ENCODE results near the gene TSR3. TPM values are rescaled to one million over a fixed set of nuclear protein-coding genes. Genes with fewer than 3 reads are reported as not detected.

TSR3 gene
- polyA plus RNA-seq, 3 donors = 23.2 to 73.1 (median 48.2) TPM

DNA sequence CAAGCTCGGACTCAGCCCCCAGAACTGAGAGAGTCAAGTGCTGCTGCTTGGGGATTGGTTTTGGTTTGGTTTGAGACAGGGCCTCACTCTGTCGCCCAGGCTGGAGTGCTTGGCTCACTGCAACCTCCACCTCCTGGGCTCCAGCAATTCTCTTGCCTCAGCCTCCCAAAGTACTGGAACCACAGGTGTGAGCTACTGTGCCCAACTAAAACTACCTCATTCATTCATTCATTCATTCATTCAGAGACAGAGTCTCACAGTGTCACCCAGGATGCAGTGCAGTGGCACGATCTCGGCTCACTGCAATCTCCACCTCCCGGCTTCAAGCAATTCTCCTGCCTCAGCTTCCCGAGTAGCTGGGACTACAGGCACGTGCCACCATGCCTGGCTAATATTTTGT lies 38.1 kb upstream of the TSR3 start:
- Mint-ChIP-seq H3K4me3 (no peak overlapping the region), H3K36me3 (peaks cover 49 to 74% of the 10 kb centered on the region in 2 donors), H3K27ac (no peak overlapping the region), H3K4me1 (no peaks in the 10 kb centered on the region), H3K27me3 (ENCODE audit: low read depth in 3 of 3) (no peaks in the 10 kb centered on the region), H3K9me3 (no peaks in the 10 kb centered on the region)
- no peaks in the 10 kb centered on the region for H3K9me3 ChIP-seq (replicated peaks in 1 of 2; ENCODE audit: control insufficient read depth in 1 of 2, insufficient read depth in 1 of 2, low read length in 2 of 2)
- WGBS (ENCODE audit: insufficient coverage) = 100% methylated on average over 1 of the region's 7 CpGs
- H3K4me2 ChIP-seq (replicated peaks; ENCODE audit: extremely low read depth, low read length, poor library complexity, severe bottlenecking) = no peak overlapping the region
- H3K4me1 ChIP-seq (ENCODE audit: control insufficient read depth in 1 of 2, insufficient read depth in 2 of 2, low read length in 2 of 2) = no peaks in the 10 kb centered on the region
- H3K36me3 ChIP-seq (replicated peaks in 1 of 2; ENCODE audit: control insufficient read depth in 1 of 2, insufficient read depth in 2 of 2, low read length in 2 of 2) = peaks cover 75 to 88% of the 10 kb centered on the region in 2 donors
- no peak overlapping the region for H2AFZ ChIP-seq (ENCODE audit: insufficient read depth, low read depth, low read length, poor library complexity, severe bottlenecking)
- no peak overlapping the region for H3K27ac ChIP-seq (ENCODE audit: low read depth in 1 of 2, low read length in 2 of 2)
- no peak overlapping the region for H3K9ac ChIP-seq (ENCODE audit: insufficient read depth, low read length, poor library complexity, severe bottlenecking)
- intact Hi-C loops (cut with micrococcal nuclease) = no loop called here
- TF ChIP-seq, protein P1, sequence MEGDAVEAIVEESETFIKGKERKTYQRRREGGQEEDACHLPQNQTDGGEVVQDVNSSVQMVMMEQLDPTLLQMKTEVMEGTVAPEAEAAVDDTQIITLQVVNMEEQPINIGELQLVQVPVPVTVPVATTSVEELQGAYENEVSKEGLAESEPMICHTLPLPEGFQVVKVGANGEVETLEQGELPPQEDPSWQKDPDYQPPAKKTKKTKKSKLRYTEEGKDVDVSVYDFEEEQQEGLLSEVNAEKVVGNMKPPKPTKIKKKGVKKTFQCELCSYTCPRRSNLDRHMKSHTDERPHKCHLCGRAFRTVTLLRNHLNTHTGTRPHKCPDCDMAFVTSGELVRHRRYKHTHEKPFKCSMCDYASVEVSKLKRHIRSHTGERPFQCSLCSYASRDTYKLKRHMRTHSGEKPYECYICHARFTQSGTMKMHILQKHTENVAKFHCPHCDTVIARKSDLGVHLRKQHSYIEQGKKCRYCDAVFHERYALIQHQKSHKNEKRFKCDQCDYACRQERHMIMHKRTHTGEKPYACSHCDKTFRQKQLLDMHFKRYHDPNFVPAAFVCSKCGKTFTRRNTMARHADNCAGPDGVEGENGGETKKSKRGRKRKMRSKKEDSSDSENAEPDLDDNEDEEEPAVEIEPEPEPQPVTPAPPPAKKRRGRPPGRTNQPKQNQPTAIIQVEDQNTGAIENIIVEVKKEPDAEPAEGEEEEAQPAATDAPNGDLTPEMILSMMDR (IDR thresholded peaks at IDR 0.05) = no peak
- H3K79me2 ChIP-seq (ENCODE audit: insufficient read depth, low read length) = no peaks in the 10 kb centered on the region
- H4K20me1 ChIP-seq (ENCODE audit: insufficient read depth, low read length) = peaks cover 53% of the 10 kb centered on the region
- no peak overlapping the region for H3K4me3 ChIP-seq (replicated peaks in 1 of 3; ENCODE audit: low read depth in 2 of 3, low read length in 3 of 3)
- H3K27me3 ChIP-seq (ENCODE audit: control insufficient read depth in 2 of 2, insufficient read depth in 2 of 2, low read length in 2 of 2) = no peaks in the 10 kb centered on the region
- no peak for DNase-seq

DNA sequence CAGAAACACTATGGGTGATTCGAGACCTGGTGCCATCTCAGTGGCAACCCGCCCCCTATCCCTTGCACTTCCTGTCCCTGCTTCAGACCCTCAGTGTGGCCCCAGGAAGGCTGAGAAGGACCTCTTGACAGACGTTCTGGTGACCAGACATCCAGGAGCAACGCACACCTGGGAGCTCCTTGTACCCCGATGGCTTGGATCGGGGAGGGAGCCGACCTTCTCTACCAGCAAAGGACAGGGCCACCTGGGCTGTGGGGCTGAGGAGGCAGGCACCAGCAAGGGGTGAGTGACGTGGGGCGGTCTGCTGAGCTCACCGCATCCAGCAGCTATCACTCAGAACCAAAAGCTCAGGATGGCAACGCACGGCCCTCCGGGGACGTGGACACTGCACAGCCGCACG lies 35.7 kb upstream of the TSR3 start:
- H3K4me3 Mint-ChIP-seq = no peak overlapping the region
- H3K36me3 Mint-ChIP-seq = peaks cover 40 to 78% of the 10 kb centered on the region in 2 donors
- H3K27ac Mint-ChIP-seq = no peak overlapping the region
- 98% methylated on average over 14 of the region's 16 CpGs for WGBS (ENCODE audit: insufficient coverage)
- H2AFZ ChIP-seq (ENCODE audit: insufficient read depth, low read depth, low read length, poor library complexity, severe bottlenecking) = no peak overlapping the region
- no peaks in the 10 kb centered on the region for H3K9me3 Mint-ChIP-seq
- H3K4me1 ChIP-seq (ENCODE audit: control insufficient read depth in 1 of 2, insufficient read depth in 2 of 2, low read length in 2 of 2) = no peaks in the 10 kb centered on the region
- H3K9me3 ChIP-seq (replicated peaks in 1 of 2; ENCODE audit: control insufficient read depth in 1 of 2, insufficient read depth in 1 of 2, low read length in 2 of 2) = no peaks in the 10 kb centered on the region
- no peaks in the 10 kb centered on the region for H3K4me1 Mint-ChIP-seq
- H3K9ac ChIP-seq (ENCODE audit: insufficient read depth, low read length, poor library complexity, severe bottlenecking) = no peak overlapping the region
- no peak overlapping the region for H3K27ac ChIP-seq (ENCODE audit: low read depth in 1 of 2, low read length in 2 of 2)
- no peaks in the 10 kb centered on the region for H3K27me3 Mint-ChIP-seq (ENCODE audit: low read depth in 3 of 3)
- no peak overlapping the region for H3K4me2 ChIP-seq (replicated peaks; ENCODE audit: extremely low read depth, low read length, poor library complexity, severe bottlenecking)
- H3K4me3 ChIP-seq (replicated peaks in 1 of 3; ENCODE audit: low read depth in 2 of 3, low read length in 3 of 3) = no peak overlapping the region
- TF ChIP-seq, protein P1 (IDR thresholded peaks at IDR 0.05) = no peak
- H3K27me3 ChIP-seq (ENCODE audit: control insufficient read depth in 2 of 2, insufficient read depth in 2 of 2, low read length in 2 of 2) = no peaks in the 10 kb centered on the region
- H3K79me2 ChIP-seq (ENCODE audit: insufficient read depth, low read length) = no peaks in the 10 kb centered on the region
- peaks cover 56% of the 10 kb centered on the region for H4K20me1 ChIP-seq (ENCODE audit: insufficient read depth, low read length)
- intact Hi-C loops (cut with micrococcal nuclease) = no loop called here
- peaks cover 68 to 84% of the 10 kb centered on the region in 2 donors for H3K36me3 ChIP-seq (replicated peaks in 1 of 2; ENCODE audit: control insufficient read depth in 1 of 2, insufficient read depth in 2 of 2, low read length in 2 of 2)
- no peak for DNase-seq

Data from CD14-positive monocyte (primary cell).